ENCODE data around the gene TICRR.
"Not testable (repeated sequence)": the region's sequence is repeated elsewhere in the genome, so short reads cannot be mapped to it uniquely, and the experiment has no call there.

GRCh38 chr15:89580747-89581146 lies 5.5 kb downstream of the TICRR start:
- TF ChIP-seq CTCF (IDR thresholded peaks at IDR 0.05); POLR2A (IDR thresholded peaks at IDR 0.05; ENCODE audit: low read depth): not testable (repeated sequence)

Measured in esophagus muscularis mucosa (tissue), 3 donors.